Subcutaneous abdominal adipose tissue (tissue), 5 donors: ENCODE results near the gene NAV2.

ENCODE experiments used
- H3K27ac ChIP-seq: one replicate; pipeline ENCODE4 v1.7.0; 2013; ENCODE audit warnings: low read depth, mild to moderate bottlenecking, inconsistent platforms, low read length, moderate library complexity
- H3K27me3 ChIP-seq, 5 donors: one replicate each; pipeline ENCODE4 v1.7.0; 2013; ENCODE audit warnings: low read length in 5 of 5, inconsistent platforms in 1 of 5; ENCODE audit not compliant: control insufficient read depth in 5 of 5, insufficient read depth in 4 of 5
- H3K36me3 ChIP-seq, 5 donors: one replicate each; pipeline ENCODE4 v1.7.0; 2013; ENCODE audit warnings: low read length in 5 of 5; ENCODE audit not compliant: control insufficient read depth in 5 of 5, insufficient read depth in 5 of 5
- H3K4me1 ChIP-seq, 5 donors: one replicate each; pipeline ENCODE4 v1.7.0; 2013; ENCODE audit warnings: low read length in 5 of 5, mild to moderate bottlenecking in 3 of 5, moderate library complexity in 1 of 5; ENCODE audit not compliant: control insufficient read depth in 5 of 5, insufficient read depth in 5 of 5
- H3K4me3 ChIP-seq, 5 donors: one replicate each; pipeline ENCODE4 v1.7.0; 2013; ENCODE audit warnings: low read length in 5 of 5, low read depth in 1 of 5
- H3K9ac ChIP-seq, 5 donors: one replicate each; pipeline ENCODE4 v1.7.0; 2013; ENCODE audit warnings: low read length in 5 of 5, mild to moderate bottlenecking in 4 of 5, moderate library complexity in 3 of 5
- H3K9me3 ChIP-seq, 5 donors: one replicate each; pipeline ENCODE4 v1.7.0; 2013; ENCODE audit warnings: low read length in 5 of 5; ENCODE audit not compliant: control insufficient read depth in 5 of 5
- donor health status: healthy.
- donor health status: healthy.
- donor health status: healthy.
- donor health status: healthy.
- donor health status: healthy.

The NAV2 gene

DNA sequence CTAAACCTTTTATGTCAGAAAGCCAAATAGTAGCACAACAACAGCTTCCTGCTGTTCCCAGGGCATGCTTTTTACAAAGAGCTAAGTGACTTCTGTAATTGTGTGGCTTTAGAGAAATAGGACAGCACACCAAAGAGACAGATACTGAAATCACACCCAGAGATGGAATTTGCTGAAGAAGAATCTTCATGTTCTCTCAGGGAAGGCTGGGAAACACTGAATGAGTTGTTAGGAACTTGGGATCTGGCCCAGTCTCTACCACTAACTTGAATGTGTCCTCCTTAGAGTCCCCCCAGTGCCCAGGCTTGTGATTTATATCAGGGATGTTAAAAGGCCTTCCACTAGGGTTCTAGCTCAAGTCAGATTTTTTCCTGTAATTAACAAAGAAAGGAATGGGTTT, 272.5 kb downstream of the NAV2 start:
- no peak overlapping the region for H3K4me3 ChIP-seq
- H3K9ac ChIP-seq, result no peak overlapping the region
- no peaks in the 10 kb centered on the region for H3K9me3 ChIP-seq
- H3K36me3 ChIP-seq, result peaks cover 0 to 5% (median 3%) of the 10 kb centered on the region in 5 donors
- H3K4me1 ChIP-seq, result peaks cover 0 to 12% (median 3%) of the 10 kb centered on the region in 5 donors
- no peak overlapping the region for H3K27ac ChIP-seq
- no peaks in the 10 kb centered on the region for H3K27me3 ChIP-seq

DNA sequence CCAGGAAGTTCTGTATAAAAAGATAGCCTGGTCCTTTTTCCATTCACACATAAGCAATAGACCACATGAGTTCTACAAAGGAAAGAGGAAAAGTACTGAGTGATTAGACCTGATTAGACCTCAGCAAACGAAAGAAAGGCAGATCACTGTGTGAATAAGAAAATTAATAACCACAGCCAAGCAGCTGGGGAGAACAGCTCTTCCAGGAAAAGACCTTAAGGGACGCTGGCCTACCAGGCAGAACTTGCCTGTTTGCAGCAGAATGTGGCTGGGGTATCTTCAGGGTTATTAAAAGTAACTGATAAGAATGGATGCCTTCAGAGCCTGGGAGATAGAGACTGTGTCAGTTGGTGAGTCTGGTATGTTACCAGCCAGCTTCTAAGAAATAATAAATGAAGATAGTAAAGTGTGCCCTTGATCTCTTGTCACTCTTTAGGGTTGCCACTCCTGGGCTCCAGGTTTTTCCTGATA, 274.7 kb downstream of the NAV2 start:
- H3K9ac ChIP-seq, result no peak overlapping the region
- H3K27me3 ChIP-seq, result no peaks in the 10 kb centered on the region
- no peak overlapping the region for H3K4me3 ChIP-seq
- H3K36me3 ChIP-seq, result peaks cover 0 to 5% (median 3%) of the 10 kb centered on the region in 5 donors
- H3K27ac ChIP-seq, result no peak overlapping the region
- H3K9me3 ChIP-seq, result no peaks in the 10 kb centered on the region
- no peaks in the 10 kb centered on the region for H3K4me1 ChIP-seq

DNA sequence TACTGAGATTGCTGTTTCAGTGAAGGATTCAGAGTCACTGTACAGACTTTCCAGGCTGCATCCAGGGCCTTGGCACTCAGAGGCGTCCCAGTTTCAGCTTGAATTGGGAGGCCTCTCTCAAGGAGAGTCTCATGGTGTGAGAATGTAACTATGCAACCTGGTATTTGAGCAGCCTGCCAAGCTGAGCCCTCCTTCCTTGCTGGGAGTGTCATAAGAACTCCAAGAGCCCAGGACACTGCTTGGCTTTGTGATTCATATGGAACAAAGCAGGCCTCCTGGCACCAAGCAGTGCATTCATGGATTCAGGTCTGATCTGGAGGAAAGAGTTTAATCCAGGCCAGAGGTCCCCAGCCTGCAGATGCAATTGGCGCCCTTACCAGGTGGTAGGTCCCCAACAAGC, 276.0 kb downstream of the NAV2 start:
- Histone ChIP-seq H3K9me3 (peaks cover 0 to 3% (median 0%) of the 10 kb centered on the region in 5 donors), H3K36me3 (peaks cover 2 to 5% (median 5%) of the 10 kb centered on the region in 5 donors), H3K4me1 (no peaks in the 10 kb centered on the region), H3K27ac (no peak overlapping the region), H3K4me3 (no peak overlapping the region), H3K9ac (no peak overlapping the region), H3K27me3 (no peaks in the 10 kb centered on the region)

DNA sequence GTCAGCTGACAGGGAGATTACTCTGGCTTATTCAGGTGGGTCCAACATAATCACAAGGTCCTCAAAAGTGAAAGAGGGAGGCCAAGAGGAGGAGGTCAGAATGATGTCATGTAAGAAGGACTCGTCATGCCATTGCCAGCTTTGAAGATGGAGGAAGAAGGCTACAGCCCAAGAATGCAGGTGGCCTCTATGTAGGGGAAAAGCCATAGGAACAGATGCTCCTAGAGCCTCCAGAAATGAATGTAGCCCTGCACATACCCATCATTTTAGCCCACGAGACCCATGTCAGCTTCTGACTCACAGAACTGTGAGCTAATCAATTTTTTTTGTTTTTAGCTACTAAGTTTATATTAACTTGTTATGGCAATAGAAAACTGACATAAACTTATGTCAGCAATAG, 276.6 kb downstream of the NAV2 start:
- no peak overlapping the region for H3K9ac ChIP-seq
- no peak overlapping the region for H3K4me3 ChIP-seq
- H3K27me3 ChIP-seq, result no peaks in the 10 kb centered on the region
- no peak overlapping the region for H3K27ac ChIP-seq
- peaks cover 0 to 3% (median 0%) of the 10 kb centered on the region in 5 donors for H3K9me3 ChIP-seq
- H3K4me1 ChIP-seq, result no peaks in the 10 kb centered on the region
- H3K36me3 ChIP-seq, result peaks cover 2 to 5% (median 5%) of the 10 kb centered on the region in 5 donors

DNA sequence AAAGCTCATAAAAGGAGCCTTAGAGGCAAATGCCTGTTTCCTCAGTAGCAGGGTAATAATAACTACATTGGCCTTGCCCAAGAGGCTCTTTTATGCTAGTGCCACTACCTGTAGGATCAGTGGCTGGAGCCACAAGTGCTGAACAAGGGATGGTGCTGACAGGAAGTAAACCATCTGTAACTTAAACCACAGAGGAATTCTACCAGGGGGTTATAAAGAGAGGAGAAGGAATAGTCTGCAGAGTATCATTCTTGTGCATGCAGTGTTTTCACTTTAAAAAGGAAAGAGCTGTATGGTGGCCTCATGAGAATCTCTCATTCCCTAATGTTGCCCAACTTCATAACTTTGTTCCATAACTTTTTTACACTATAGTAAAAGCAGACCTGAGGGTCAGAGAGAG, 279.5 kb downstream of the NAV2 start:
- Histone ChIP-seq H3K9ac (no peak overlapping the region), H3K4me3 (no peak overlapping the region), H3K4me1 (no peaks in the 10 kb centered on the region), H3K9me3 (peaks cover 0 to 3% (median 0%) of the 10 kb centered on the region in 5 donors), H3K36me3 (peaks cover 0 to 5% (median 0%) of the 10 kb centered on the region in 5 donors), H3K27me3 (no peaks in the 10 kb centered on the region), H3K27ac (no peak overlapping the region)

DNA sequence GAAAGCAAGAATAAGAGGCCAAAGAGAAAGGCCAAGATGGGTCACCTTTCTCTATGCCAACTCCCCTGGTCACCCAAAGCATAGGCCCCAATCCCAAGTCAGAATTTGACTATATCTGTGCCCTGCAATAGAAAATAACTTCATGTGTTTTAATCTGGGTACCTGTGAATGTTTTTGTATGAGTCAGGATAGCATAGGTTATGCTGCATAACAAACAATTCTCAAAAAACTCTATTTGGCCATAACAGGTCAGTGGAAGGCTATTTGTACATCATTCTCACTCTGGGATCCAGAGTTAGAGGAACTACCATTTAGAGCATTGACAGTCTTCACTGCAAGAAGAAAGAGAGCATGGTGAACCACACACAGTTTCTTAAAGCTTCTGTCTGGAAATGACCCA, 280.4 kb downstream of the NAV2 start:
- Histone ChIP-seq H3K36me3 (peaks cover 0 to 5% (median 0%) of the 10 kb centered on the region in 5 donors), H3K4me1 (no peaks in the 10 kb centered on the region), H3K9me3 (peaks cover 0 to 3% (median 0%) of the 10 kb centered on the region in 5 donors), H3K4me3 (no peak overlapping the region), H3K9ac (no peak overlapping the region), H3K27me3 (no peaks in the 10 kb centered on the region), H3K27ac (no peak overlapping the region)

DNA sequence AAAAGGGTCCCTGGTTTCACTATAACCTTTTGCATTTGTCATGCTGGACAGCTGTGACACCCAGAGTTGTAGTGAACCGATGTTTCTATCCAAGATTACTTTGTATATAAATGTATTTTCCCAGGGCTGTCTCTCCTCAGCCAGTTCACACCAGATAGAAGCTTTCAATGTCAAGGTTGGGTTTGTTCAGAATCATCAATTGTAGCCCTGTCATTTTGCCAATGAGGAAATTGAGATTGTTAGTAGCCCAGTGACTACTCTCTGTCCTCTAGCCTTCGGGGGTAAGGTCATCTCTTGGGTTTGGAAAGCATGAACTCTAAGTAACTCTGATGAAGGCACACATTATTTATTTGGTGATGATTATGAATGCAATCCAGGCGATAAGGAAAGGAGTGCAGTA, 282.0 kb downstream of the NAV2 start:
- no peak overlapping the region for H3K27ac ChIP-seq
- H3K36me3 ChIP-seq, result peaks cover 0 to 5% (median 0%) of the 10 kb centered on the region in 5 donors
- H3K27me3 ChIP-seq, result no peaks in the 10 kb centered on the region
- peaks cover 0 to 3% (median 0%) of the 10 kb centered on the region in 5 donors for H3K9me3 ChIP-seq
- no peaks in the 10 kb centered on the region for H3K4me1 ChIP-seq
- H3K9ac ChIP-seq, result no peak overlapping the region
- no peak overlapping the region for H3K4me3 ChIP-seq

DNA sequence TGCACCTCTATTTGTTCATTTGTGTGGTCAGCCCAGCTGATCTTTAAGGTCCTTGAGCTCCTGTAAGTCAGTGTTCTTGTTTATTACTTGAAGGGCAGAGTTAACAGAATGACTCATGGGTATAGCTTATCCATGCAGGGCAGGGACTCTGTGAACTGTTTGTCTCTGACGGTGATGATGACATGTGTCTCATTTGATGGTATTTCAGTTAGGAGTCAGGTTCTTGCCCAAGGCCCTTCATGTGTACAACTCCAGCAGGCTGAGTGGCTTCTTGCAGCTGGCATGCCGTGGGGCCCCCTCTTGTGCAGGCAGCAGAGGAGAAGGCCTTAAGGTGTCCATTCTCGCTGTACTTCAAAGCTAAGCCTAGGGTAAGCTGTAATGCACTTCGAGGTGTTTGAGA, 282.5 kb downstream of the NAV2 start:
- Histone ChIP-seq H3K9me3 (peaks cover 0 to 3% (median 0%) of the 10 kb centered on the region in 5 donors), H3K36me3 (peaks cover 0 to 5% (median 0%) of the 10 kb centered on the region in 5 donors), H3K4me3 (no peak overlapping the region), H3K27me3 (no peaks in the 10 kb centered on the region), H3K27ac (no peak overlapping the region), H3K4me1 (peaks cover 0 to 4% (median 0%) of the 10 kb centered on the region in 5 donors), H3K9ac (no peak overlapping the region)

DNA sequence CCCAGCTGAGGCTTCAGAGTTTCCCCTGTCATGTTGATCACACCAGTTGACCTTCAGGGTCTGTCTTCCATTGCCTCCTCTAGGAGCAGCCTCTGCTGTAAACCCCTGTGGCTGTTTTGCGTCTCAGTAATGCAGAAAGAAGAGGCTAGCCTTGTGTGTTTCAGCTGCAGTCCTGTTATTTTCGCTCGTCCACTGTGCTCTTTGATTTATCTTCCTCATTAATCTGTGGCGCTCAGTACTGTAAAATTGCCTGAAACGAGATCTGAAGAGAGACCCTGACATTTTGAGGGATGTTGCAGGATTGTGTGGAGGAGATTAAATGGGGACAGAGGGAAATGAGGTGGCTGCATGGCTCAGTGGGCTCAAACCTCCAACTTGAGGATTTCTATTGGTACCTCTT, 283.9 kb downstream of the NAV2 start:
- Histone ChIP-seq H3K9me3 (peaks cover 0 to 3% (median 0%) of the 10 kb centered on the region in 5 donors), H3K9ac (no peak overlapping the region), H3K4me1 (peaks cover 0 to 14% (median 0%) of the 10 kb centered on the region in 5 donors), H3K36me3 (peaks cover 0 to 5% (median 0%) of the 10 kb centered on the region in 5 donors), H3K27ac (no peak overlapping the region), H3K27me3 (no peaks in the 10 kb centered on the region), H3K4me3 (no peak overlapping the region)

DNA sequence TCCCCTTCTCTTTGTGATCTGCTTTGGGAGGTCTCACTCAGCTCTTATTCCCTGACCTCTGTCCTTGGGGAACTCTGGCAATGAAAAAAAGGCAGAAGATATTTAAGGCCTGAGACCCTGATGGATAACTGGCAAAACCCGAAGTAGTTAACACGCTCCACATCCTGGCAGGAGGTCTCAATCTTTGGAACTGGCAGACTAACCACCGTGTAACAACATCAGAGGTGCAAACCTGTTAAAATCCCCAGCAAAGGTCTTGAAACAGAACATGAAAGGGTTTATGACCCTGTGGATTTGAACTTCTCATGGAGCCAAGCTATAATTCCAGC, 287.3 kb downstream of the NAV2 start:
- H3K4me1 ChIP-seq, result peaks cover 0 to 14% (median 0%) of the 10 kb centered on the region in 5 donors
- H3K4me3 ChIP-seq, result no peak overlapping the region
- H3K36me3 ChIP-seq, result peaks cover 0 to 3% (median 0%) of the 10 kb centered on the region in 5 donors
- H3K27ac ChIP-seq, result no peak overlapping the region
- no peak overlapping the region for H3K9ac ChIP-seq
- H3K27me3 ChIP-seq, result no peaks in the 10 kb centered on the region
- H3K9me3 ChIP-seq, result no peaks in the 10 kb centered on the region
